Neural progenitor cell (in vitro differentiated cells): Measurements from ENCODE around the gene KRTAP5-1. TPM values are rescaled to one million over a fixed set of nuclear protein-coding genes. Genes with fewer than 3 reads are reported as not detected.
"Not testable (repeated sequence)": the region's sequence is repeated elsewhere in the genome, so short reads cannot be mapped to it uniquely, and the experiment has no call there.

Experiments used
- DNase-seq: peaks from one replicate; pipeline ENCODE4 v3.0.0-alpha.2; 2016; ENCODE audit warnings: low spot score
- H2AFZ ChIP-seq: fragments of 200-600 bp; sonication (generic); replicated peaks from 2 replicates; pipeline ENCODE4 v1.6.1; 2016; ENCODE audit warnings: antibody characterized with exemption
- H3F3A ChIP-seq: fragments of 200-600 bp; sonication (generic); 2 replicates; pipeline ENCODE4 v1.6.1; 2016; ENCODE audit warnings: antibody characterized with exemption, low read depth
- H3K27ac ChIP-seq: fragments of 200-600 bp; sonication (generic); 2 replicates; pipeline ENCODE4 v1.5.1; 2016; ENCODE audit warnings: mild to moderate bottlenecking
- H3K27me3 ChIP-seq: fragments of 200-600 bp; sonication (generic); 2 replicates; pipeline ENCODE4 v1.6.1; 2016; ENCODE audit warnings: mild to moderate bottlenecking, moderate library complexity
- H3K36me3 ChIP-seq: fragments of 200-600 bp; sonication (generic); 2 replicates; pipeline ENCODE4 v1.5.1; 2016
- H3K4me1 ChIP-seq: fragments of 200-600 bp; sonication (generic); 2 replicates; pipeline ENCODE4 v1.6.1; 2016; ENCODE audit warnings: mixed run types
- H3K4me2 ChIP-seq: fragments of 200-600 bp; sonication (generic); 2 replicates; pipeline ENCODE4 v1.6.1; 2016
- H3K4me3 ChIP-seq: fragments of 200-600 bp; sonication (generic); 2 replicates; pipeline ENCODE4 v1.5.1; 2016
- H3K79me2 ChIP-seq: fragments of 200-600 bp; sonication (generic); 2 replicates; pipeline ENCODE4 v1.6.1; 2016; ENCODE audit warnings: low read depth
- H3K9ac ChIP-seq: fragments of 200-600 bp; sonication (generic); 2 replicates; pipeline ENCODE4 v1.6.1; 2016
- H3K9me3 ChIP-seq: fragments of 200-600 bp; sonication (generic); 2 replicates; pipeline ENCODE4 v1.5.1; 2016; ENCODE audit warnings: low read depth
- H4K20me1 ChIP-seq: fragments of 200-600 bp; sonication (generic); 2 replicates; pipeline ENCODE4 v1.6.1; 2016; ENCODE audit warnings: low read depth
- H3K27ac Mint-ChIP-seq: 3 replicates; pipeline ENCODE4 v1.8.0; 2021; ENCODE audit warnings: mixed read lengths
- H3K27me3 Mint-ChIP-seq: 2 replicates; pipeline ENCODE4 v1.8.0; 2022; ENCODE audit warnings: low read depth, mild to moderate bottlenecking, inconsistent platforms, moderate library complexity, mixed read lengths; ENCODE audit not compliant: insufficient read depth
- H3K36me3 Mint-ChIP-seq: 3 replicates; pipeline ENCODE4 v1.8.0; 2021; ENCODE audit warnings: mixed read lengths
- H3K4me1 Mint-ChIP-seq: 3 replicates; pipeline ENCODE4 v1.8.0; 2021; ENCODE audit warnings: mixed read lengths
- H3K4me3 Mint-ChIP-seq: 3 replicates; pipeline ENCODE4 v1.8.0; 2021; ENCODE audit warnings: mild to moderate bottlenecking, moderate library complexity, mixed read lengths
- H3K9me3 Mint-ChIP-seq: 3 replicates; pipeline ENCODE4 v1.8.0; 2020; ENCODE audit warnings: mixed read lengths
- CTCF ChIP-seq: fragments of 200-600 bp; sonication (generic); IDR thresholded peaks from 2 replicates; pipeline ENCODE4 v1.5.1; 2017; ENCODE audit warnings: antibody characterized with exemption, mild to moderate bottlenecking
- EZH2 ChIP-seq: fragments of 200-600 bp; sonication (generic); IDR thresholded peaks from 2 replicates; pipeline ENCODE4 v1.6.1; 2017; ENCODE audit warnings: antibody characterized with exemption, mild to moderate bottlenecking, moderate library complexity
- EZH2phosphoT487 ChIP-seq: fragments of 200-600 bp; sonication (generic); IDR thresholded peaks from 2 replicates; pipeline ENCODE4 v1.6.1; 2017; ENCODE audit warnings: antibody characterized with exemption
- total RNA-seq: library from RNA; depleted of rRNA; stranded (reverse); fragments of >200 nt; gene quantifications from 2 replicates; pipeline ENCODE4 v1.2.3, GENCODE V29; 2015; ENCODE audit warnings: low replicate concordance

Gene KRTAP5-1
- total RNA-seq, 1 donor from 2014 or later = not detected

GRCh38 chr11:1618231-1618630, 33.1 kb upstream of the KRTAP5-1 start:
- H3K79me2 ChIP-seq = no peaks in the 10 kb centered on the region
- no peaks in the 10 kb centered on the region for H3K36me3 ChIP-seq
- no peaks in the 10 kb centered on the region for H3K9me3 ChIP-seq
- Mint-ChIP-seq H3K36me3 (no peaks in the 10 kb centered on the region), H3K27me3 (peaks cover 18% of the 10 kb centered on the region), H3K4me3 (no peak overlapping the region), H3K27ac (no peak overlapping the region), H3K4me1 (peaks cover 3% of the 10 kb centered on the region), H3K9me3 (peaks cover 4% of the 10 kb centered on the region)
- DNase-seq = no peak
- H3K27me3 ChIP-seq = peaks cover 12% of the 10 kb centered on the region
- no peaks in the 10 kb centered on the region for H3F3A ChIP-seq
- no peak overlapping the region for H3K4me3 ChIP-seq
- H4K20me1 ChIP-seq = no peaks in the 10 kb centered on the region
- H3K4me2 ChIP-seq = no peak overlapping the region
- H3K9ac ChIP-seq = no peak overlapping the region
- no peak overlapping the region for H3K27ac ChIP-seq
- H2AFZ ChIP-seq = no peak overlapping the region
- H3K4me1 ChIP-seq = no peaks in the 10 kb centered on the region
- TF ChIP-seq CTCF (no peak), EZH2phosphoT487 (no peak), EZH2 (no peak)

- no peaks in the 10 kb centered on the region for H3K79me2 ChIP-seq
- peaks cover 17% of the 10 kb centered on the region for H3K4me1 Mint-ChIP-seq
- H3K4me2 ChIP-seq = peak within 1 kb of the TSS; percentile 49
- peaks cover 5% of the 10 kb centered on the region for H3K9me3 Mint-ChIP-seq
- H3K4me3 ChIP-seq = no peak within 1 kb of the TSS
- peaks cover 15% of the 10 kb centered on the region for H3K27me3 ChIP-seq
- H3K4me3 Mint-ChIP-seq = peak within 1 kb of the TSS; percentile 78
- no peaks in the 10 kb centered on the region for H3K36me3 ChIP-seq
- H4K20me1 ChIP-seq = no peaks in the 10 kb centered on the region
- H2AFZ ChIP-seq = peak within 1 kb of the TSS; percentile 57
- no peaks in the 10 kb centered on the region for H3F3A ChIP-seq
- TF ChIP-seq CTCF = no peak
- no peak for TF ChIP-seq EZH2
- no peak for TF ChIP-seq EZH2phosphoT487
- H3K27me3 Mint-ChIP-seq = peaks cover 2% of the 10 kb centered on the region
- H3K9me3 ChIP-seq = no peaks in the 10 kb centered on the region
- no peak within 1 kb of the TSS for H3K27ac ChIP-seq
- no peak for DNase-seq
- H3K4me1 ChIP-seq = peaks cover 6% of the 10 kb centered on the region
- H3K9ac ChIP-seq = no peak within 1 kb of the TSS
- no peak within 1 kb of the TSS for H3K27ac Mint-ChIP-seq
- H3K36me3 Mint-ChIP-seq = no peaks in the 10 kb centered on the region
These were observed 23.3 kb upstream of the KRTAP5-1 start, which contains the start of gene KRTAP5-3 for GRCh38 chr11:1608363-1608762. KRTAP5-3 (minus strand) TSS chr11:1608463; CDS start chr11:1608385, 78 bp downstream.

GRCh38 chr11:1607901-1608300, 22.8 kb upstream of the KRTAP5-1 start:
- H3K27me3 Mint-ChIP-seq, H4K20me1 ChIP-seq, H3K4me1 ChIP-seq, H3K4me3 ChIP-seq, H3K27ac ChIP-seq, H3F3A ChIP-seq, H3K36me3 ChIP-seq, H3K79me2 ChIP-seq, H3K27ac Mint-ChIP-seq, DNase-seq, H3K9me3 ChIP-seq, H3K9me3 Mint-ChIP-seq, H2AFZ ChIP-seq, H3K36me3 Mint-ChIP-seq, H3K4me3 Mint-ChIP-seq, H3K9ac ChIP-seq: not testable (repeated sequence)
- H3K4me2 ChIP-seq = peak overlapping the region; percentile 49
- peaks cover 17% of the 10 kb centered on the region for H3K4me1 Mint-ChIP-seq
- peaks cover 15% of the 10 kb centered on the region for H3K27me3 ChIP-seq

- not testable (repeated sequence) for H3K9me3 Mint-ChIP-seq, H3K27ac Mint-ChIP-seq, H3K27me3 Mint-ChIP-seq, H3K36me3 Mint-ChIP-seq, H4K20me1 ChIP-seq, H3K9me3 ChIP-seq, H3K9ac ChIP-seq, H3K27ac ChIP-seq, H3K4me1 ChIP-seq, H3K4me3 ChIP-seq, H3F3A ChIP-seq, H3K36me3 ChIP-seq, H3K79me2 ChIP-seq
- DNase-seq = peak; percentile 30
- Histone ChIP-seq H3K27me3 (peaks cover 16% of the 10 kb centered on the region), H2AFZ (peak overlapping the region; percentile 57), H3K4me2 (peak overlapping the region; percentile 49)
- Mint-ChIP-seq H3K4me3 (peak overlapping the region; percentile 78), H3K4me1 (peaks cover 17% of the 10 kb centered on the region)
These were observed 22.2 kb upstream of the KRTAP5-1 start for GRCh38 chr11:1607156-1607845.

- not testable (repeated sequence) for H3K79me2 ChIP-seq, H3K27me3 Mint-ChIP-seq, H3K4me3 ChIP-seq, H3K9me3 Mint-ChIP-seq, H3K27ac ChIP-seq, H4K20me1 ChIP-seq, H3K9me3 ChIP-seq, DNase-seq, H3K4me2 ChIP-seq, H2AFZ ChIP-seq, H3K9ac ChIP-seq, H3F3A ChIP-seq, H3K36me3 ChIP-seq, H3K27ac Mint-ChIP-seq, H3K4me3 Mint-ChIP-seq, H3K36me3 Mint-ChIP-seq, H3K4me1 ChIP-seq
- peaks cover 15% of the 10 kb centered on the region for H3K4me1 Mint-ChIP-seq
- H3K27me3 ChIP-seq = peaks cover 23% of the 10 kb centered on the region
These were observed 20.8 kb upstream of the KRTAP5-1 start for GRCh38 chr11:1605923-1606322.
